HG02870 (cell line): ENCODE data around the gene AKTIP.
A peak's percentile ranks its signal among the peaks of the same experiment; 100 is the strongest.
"Not testable (repeated sequence)": the region's sequence is repeated elsewhere in the genome, so short reads cannot be mapped to it uniquely, and the experiment has no call there.

ENCODE experiments used
- ATAC-seq: cut with Tn5 transposase; IDR thresholded peaks from one replicate; pipeline ENCODE4 v1.9.1; 2021; ENCODE audit warnings: mild to moderate bottlenecking, moderate library complexity; ENCODE audit not compliant: unreplicated experiment

The AKTIP gene

DNA sequence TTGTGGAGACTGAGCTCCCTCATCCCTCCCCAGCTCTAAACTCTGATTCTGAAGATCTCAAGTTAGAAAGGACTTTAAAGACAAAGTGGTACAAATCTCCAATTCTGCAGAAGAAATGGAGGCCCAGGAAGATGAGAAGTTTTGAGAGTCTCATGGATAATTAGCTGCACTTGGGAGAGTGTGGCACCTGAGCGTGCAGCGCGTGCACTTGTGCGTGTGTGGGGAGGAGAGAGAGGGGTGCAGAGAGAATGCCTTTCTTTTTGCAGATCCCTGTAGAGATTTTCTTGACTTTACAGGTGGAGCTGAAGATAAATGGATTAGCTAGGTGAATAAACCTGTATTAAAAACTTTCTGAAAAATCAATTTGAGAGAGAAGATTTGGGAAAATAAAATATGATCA is 14.8 kb upstream of the AKTIP start:
- no peak for ATAC-seq

DNA sequence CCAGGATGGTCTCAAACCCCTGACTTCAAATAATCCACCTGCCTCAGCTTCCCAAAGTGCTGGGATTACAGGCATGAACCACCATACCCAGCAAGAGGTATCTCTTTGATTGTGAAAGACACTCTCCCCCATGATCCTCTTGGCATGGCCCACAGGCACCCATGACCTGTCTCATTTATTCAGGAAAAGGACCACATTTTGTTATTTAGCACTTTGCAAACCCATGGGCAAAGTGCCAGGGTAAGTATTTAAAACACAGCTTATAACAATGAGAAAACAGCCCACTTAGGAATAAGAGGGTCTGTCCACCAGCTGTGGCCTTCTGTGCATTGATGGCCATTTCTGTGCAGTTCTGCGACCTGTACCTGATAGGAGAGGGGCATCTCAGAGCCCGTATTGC is 12.8 kb upstream of the AKTIP start:
- ATAC-seq = no peak

DNA sequence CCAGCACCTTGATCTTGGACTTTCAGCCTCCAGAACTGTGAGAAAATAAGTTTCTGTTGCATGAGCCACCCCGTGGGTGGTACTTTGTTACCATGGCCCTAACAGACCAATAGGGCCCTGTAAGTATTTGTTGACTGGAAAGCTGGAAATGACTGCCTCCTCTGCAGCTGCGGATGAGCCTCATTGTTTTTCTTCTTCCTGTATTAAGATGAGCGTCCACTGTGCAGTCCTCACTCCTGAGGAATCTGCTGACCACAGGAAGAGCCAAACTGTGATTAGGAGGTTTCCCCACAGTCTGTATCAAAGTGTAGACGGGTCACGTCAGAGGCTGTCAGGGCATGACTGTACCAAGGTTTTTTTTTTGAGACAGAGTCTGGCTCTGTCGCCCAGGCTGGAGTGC is 12.2 kb upstream of the AKTIP start:
- no peak for ATAC-seq

DNA sequence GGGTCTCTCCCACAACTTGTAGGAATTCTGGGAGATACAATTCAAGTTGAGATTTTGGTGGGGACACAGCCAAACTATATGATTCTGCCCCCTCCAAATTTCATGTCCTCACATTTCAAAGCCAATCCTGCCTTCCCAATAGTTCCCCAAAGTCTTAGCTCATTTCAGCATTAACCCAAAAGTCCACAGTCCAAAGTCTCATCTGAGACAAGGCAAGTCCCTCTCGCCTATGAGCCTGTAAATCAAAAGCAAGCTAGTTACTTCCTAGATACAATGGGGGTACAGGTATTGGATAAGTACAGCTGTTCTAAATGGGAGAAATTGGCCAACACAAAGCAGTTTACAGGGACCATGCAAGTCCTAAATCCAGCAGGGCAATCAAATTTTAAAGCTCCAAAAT is 9.8 kb upstream of the AKTIP start:
- ATAC-seq = not testable (repeated sequence)

DNA sequence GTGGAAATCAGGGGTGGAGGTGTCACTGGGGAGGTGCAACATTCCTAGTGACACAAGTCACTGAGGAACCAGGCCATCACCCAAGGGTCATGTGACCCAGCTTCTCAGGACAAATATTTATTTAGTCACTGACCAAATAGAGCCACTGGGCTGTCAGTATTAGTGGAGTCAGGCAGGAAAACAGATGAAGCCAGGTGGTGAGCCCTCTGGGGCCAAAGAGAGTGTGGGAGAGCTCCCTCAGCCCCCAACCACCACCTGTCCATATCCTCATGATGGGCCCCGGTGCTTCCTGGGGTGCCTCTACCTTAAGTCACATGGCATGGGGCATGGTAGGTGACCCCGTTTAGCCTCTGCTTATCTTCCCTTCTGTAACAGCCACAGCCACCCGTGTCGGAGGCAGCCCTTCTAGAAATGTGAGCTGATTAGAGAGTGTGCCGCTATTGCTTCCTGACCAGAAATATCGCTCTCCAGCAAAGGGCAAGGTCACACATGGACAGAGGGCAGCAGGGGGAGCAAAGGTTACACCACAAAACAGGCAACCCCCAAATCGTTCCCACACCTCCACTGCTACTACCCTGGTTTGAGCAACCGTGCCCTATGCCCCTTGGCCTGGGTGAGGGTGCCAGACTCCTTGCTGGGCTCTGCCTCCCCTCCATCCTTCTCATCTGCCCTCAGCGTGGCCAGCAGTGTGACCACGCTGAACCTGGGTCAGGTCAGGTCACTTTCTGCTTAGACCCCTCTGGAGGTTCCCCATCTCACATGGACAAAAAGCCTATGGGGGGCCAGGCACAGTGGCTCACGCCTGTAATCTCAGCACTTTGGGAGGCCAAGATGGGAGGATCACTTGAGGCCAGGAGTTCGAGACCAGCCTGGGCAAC is 8.6 kb upstream of the AKTIP start:
- ATAC-seq = no peak

DNA sequence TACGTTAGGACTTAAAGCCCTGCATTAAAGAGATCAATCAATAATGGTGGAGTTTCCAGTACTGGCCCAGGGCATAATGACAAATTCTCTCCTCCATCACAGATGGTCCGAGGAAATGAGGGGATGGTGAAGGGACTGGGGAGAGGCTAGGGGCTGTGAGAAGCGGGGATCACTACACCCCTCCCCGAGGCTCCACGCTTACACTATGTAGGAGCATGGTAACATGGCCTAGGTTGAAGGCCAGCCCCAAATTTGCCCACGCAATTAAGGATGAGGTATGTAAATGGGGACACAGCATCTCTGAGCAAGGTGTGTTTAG is 8.0 kb upstream of the AKTIP start:
- ATAC-seq = no peak

DNA sequence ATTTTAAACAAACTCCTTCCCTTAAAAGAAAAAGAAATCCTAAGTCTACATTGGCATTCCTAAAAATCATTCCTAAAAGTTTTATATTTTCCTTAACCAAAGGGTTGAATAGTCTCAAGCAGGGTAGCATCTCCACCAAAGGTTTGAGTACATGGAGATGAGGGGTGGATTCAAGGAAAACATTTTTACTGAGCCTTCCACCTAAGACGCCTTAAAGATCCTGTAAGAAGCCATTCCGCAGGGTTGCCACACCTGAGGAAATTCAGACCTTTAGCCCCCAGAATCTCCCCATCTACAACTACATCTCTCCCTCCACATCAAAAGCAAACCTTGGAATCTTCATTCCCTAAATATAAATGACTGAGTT is 7.7 kb upstream of the AKTIP start:
- no peak for ATAC-seq

DNA sequence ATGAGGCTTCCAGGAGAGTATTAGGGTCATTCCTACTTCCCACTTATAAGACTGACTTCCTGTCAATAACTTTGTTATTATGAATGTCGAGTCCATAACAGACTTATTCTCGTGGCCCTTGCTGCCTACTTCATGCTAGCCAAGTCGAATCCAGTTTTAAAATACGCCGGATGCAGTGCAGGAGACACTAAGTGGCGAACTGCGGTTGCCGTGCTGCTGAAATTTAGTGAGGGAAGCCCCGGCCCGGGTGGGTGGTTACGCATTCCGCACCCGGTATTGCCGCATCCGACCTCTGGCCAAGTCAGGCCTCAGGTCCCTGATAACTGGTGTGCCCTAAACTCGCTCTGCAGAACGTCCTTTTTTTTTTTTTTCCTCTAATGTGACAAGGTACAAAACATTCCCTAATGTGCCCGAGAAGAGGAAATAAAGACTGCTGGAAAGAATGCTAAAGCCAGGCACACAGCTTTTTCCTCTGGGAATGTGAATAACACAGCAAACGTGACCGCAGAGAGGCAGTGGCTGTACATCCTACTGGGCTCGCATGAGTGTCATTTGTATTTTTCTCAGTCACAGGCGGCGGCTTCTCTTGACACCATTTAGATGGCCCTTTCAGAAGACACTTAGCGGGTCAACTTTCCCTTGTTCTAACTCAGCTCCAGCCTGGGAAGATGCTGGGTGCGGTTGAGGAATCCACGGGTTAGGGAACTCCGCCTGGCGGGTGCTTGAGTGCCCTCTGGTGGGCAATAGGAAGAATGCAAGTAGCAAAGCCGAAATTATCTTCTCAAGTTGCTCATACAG is 7.1 kb upstream of the AKTIP start:
- ATAC-seq = no peak

DNA sequence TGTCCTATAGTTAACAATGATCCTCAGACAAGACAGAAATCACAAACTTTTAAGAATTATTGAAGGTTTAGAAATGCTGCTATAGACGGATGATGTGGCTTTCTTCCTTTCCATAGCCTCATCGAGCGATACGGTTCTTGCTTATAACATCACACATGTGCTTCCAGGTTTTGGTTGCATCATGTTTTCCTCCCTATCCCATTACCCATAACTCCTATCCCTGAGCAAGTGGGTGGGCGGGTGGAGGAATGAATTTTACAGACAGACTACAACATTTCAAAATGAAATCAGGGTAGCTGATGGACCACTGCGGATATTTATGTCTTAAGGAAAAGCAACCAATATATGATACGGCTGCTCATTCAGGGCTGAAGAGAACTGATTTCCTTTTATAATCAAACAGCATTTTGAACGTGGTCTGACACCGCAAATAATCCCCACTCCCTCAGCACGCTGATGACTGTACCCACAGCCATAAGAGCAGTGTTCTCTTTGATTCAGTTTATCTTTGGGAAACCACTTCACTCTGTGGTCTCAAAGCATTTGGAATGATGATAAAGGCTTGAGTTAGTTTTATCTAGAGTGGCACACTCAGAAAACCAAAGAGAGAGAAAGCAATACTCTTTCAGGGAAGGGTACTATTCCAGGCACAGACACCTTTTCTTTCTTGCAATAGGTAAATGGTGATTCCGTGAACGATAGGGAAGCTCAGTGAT is 4.6 kb upstream of the AKTIP start:
- no peak for ATAC-seq

DNA sequence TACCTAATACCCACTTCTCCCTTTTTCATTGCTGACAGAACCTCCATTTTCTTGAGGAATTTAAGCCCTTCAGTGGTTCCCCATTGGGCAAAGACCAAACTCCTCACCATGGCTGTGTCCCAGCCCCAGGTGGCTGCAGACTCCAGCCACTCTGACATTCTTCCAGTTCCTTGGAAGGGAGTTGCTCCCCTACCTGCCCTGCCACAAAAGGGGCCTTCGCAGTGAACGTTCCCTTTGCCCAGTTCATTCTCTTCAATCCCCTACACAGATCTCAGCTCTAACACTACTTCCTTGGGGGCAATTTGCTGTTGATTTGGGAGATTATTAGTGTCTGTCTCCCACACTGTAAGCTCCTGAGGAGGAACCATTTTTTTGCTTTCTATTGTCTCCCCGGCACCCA is 3.2 kb upstream of the AKTIP start:
- no peak for ATAC-seq

DNA sequence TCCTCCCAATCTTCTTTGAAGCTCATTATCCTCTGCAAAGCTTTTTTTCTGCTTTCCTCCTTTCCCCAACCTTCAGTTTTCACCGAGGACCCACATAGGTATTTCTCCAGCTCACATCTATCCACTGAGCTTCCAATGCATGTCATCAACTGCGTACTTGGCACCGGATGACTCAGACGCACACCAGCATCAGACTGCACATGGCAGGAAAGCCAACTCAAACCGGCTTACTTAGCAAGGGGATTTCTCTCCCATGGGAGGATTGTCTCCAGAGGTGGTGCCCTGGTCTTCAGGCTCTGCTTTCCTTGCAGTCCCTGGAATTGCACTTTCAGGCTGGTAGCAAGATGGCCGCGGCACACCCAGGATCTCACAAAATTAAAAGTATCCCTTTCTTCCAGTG is 1.7 kb upstream of the AKTIP start:
- ATAC-seq = no peak

DNA sequence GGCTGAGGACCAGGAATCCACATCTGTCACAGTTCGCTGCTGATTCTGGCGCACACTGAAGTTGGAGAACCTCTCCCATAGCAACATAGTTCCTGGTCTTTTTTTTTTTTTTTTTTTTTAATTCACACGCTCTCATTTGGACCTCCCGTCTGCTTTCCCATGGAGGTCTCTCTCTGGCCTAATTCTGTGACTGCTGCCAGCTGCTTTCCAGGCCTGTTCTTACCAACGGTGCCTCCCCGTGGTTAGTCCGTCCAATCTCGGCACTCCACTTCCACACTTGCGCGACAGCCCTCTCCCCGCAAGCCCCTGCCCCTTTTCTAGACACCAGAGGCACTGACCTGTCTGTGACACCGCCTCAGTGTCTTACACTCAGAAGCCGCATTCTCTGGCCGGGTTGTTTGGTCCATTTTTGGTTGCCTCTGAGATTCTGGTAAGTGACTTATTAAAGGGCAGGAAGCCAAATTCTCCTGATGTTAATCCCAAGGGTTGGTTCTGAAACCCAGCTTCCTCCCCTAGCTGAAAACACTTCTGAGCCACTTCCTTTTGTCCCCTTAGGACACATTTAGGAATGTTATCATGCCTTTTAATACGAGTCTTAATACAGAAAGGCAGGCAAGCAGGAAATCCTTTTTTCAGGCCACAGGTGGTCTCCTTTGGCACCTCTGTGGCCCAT is 1.1 kb upstream of the AKTIP start:
- no peak for ATAC-seq

DNA sequence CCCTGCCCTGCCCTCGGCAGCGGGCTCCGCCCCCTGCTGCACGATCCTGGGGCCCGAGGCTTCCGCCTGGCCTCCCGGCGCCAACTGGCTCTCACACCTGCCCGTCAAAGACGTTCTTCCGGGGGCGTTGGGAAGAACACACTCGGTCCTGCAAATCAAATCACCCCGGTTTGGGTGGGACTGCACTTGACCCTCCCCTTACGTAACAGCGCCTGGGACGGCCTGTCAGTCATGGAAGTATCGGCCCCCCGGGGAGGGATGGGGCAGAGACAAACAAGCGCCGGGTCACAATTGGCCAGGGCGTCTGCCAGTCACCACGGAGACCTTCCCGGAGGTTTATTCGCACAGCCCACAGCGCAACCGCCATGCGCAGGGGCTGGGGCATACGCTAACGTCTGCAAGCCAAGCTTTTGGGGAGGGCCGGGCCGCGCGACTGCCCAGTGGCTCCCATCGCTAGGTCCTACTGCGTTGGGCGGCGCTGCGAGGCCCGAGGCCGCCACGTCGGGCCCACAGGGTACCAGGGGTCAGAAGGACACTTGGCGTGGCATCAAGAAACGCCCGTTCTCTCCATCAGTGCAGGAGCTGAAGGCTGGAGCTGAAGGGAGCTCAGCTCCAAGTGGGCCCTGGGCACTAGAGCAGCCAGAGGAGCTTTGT is 388 bp upstream of the AKTIP start:
- peak; percentile 95 for ATAC-seq

DNA sequence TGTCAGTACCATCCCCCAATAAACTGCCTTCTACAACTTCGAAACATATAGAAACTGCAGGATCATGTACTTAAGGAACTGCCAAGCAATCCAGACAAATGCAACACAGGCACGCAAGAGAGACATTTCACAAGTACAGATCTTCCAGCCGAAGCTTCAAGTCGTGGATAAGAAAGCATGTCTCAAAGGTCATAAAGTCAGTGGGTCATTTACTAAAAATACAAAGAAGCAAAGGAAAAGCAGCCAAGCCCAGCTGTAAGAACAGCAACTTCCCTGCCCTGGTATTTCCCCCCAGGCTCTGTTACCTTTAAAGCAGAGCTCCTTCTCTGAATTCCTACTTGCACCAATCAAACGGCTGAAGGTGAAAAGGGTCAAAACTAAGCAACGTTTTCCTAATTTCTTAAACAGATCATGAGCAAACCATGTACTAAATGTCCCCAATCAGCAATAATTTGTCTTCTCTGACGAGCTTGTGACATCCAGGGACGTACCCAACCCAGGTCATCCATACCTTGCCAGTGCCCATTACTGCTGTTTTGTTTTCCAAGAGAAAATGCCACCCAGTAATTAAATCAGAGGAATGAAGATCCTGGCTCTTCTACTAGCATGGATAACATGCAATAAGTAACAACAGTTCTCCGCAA is 1.7 kb downstream of the AKTIP start:
- ATAC-seq = no peak

DNA sequence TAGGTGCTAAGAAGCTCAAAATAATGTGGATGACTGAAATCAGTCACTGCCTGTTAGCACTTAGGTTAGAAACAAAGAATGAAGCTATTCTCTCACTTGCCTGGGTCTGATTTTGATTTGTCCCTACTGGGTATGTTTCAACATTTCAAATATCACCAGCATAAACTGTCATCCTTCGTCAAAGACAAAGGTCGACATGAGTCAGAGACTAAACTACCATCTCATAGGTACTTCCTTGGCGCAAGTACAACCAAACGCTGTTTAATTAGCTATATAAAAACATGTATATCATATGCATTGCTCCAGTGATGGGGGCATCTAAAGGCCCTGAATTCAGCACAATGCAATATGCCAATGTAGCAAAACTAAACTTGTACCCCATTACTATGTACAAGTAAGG is 4.0 kb downstream of the AKTIP start:
- no peak for ATAC-seq

DNA sequence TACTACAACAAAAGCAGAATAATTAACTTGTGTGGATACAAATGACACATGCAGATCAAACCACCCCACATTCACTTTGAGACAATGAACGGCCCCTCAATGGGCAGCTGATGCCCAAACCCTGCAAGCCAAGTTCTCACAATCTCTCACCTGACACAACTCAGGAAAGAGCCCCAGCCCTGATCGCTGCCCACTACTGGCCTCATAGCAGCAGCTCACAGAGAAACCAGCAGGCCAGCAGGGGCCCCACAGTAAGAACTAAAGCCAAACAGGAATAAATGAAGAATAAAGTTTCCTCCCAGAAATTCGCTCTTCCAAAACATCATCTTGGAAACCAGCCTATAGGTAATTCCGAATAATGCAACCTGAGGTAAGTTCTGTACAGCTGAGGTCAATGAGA is 7.7 kb downstream of the AKTIP start:
- no peak for ATAC-seq

DNA sequence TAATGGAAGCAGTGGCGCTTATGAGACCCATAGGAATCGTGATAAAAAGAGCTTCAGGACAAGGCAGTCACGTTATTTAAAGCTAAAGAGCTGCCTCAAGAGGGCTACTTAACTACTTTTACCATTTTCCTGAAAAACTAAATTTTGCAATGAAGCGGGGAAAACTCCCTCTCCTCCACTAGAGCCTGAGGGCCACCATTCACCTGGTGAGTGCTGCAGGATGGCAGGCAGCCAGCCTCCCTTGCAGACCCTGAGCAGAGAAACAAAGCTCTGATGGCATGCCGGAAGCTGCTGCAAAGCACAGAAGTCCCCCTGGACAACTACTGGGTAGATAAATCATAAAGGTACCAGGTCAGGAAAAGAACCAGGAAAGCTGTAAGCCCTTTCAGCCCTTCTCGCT is 8.4 kb downstream of the AKTIP start:
- ATAC-seq = no peak

DNA sequence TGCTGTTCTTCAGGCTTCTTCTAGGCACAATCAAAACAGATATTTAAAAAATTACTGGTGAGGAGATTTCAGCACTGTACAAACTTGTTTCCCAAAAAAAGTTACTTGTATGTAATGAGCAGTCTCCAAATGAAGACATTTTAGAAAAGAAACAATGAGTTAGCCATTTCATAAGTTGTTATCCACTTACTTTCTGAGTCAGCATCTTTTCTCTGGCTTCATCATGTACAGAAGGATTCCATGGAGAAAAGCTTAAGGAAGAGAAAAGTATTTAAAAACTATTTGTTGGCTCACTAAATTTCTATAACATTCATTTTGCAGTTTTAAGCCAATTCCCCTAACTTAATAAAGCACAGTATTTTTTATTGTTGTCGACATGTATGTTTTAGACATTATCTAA is 10.5 kb downstream of the AKTIP start:
- no peak for ATAC-seq

DNA sequence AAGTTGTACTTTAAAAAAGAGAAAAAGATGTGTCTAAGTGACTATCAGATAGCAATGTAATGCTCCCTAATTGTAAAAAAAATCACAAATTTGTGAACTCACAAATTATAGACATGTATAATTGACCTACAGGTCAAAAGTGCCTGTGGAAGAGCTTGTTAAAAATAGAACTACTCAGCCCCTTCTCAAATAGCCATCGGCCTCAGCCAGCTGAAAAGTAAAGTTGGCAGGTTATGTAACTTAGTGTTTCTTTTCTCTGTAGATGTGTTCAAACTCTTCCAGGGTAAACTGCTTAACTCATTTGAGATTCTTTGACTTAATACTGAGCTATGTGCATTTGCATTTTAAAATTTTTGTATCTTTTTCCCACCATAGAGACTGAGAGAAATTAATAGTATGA is 13.3 kb downstream of the AKTIP start:
- ATAC-seq = no peak

DNA sequence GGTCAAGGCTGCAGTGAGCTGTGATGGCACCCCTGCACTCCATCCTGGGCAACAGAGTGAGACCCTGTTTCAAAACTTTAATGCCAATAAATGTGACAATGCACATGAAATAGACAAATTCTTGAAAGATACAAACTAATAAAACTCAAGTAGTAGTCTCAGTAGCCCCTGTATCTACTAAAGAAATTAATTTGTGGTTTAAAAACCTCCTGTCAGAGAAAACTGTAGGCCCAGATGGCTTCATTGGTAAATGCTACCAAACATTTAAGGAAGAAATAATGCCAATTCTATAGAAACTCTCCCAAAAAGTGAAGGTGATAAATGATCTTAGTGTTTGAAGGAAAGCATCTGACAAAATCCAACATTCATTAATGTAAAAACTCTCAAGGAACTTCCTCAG is 16.8 kb downstream of the AKTIP start:
- ATAC-seq = no peak
